OCI-M2 (cell line): ENCODE data around the gene UCN2.
"Not testable (repeated sequence)": the region's sequence is repeated elsewhere in the genome, so short reads cannot be mapped to it uniquely, and the experiment has no call there.

Experiments used
- DNase-seq: peaks from one replicate; lab custom pipeline; 2025; ENCODE audit not compliant: unreplicated experiment; lab: John Stamatoyannopoulos, UW

The UCN2 gene

GRCh38 chr3:48564022-48564421 lies 441 bp upstream of the UCN2 start:
- no peak for DNase-seq

- no peak for DNase-seq
These were observed 1.1 kb downstream of the UCN2 start for GRCh38 chr3:48562367-48563095.

GRCh38 chr3:48561045-48561736 lies 2.4 kb downstream of the UCN2 start:
- no peak for DNase-seq

DNA sequence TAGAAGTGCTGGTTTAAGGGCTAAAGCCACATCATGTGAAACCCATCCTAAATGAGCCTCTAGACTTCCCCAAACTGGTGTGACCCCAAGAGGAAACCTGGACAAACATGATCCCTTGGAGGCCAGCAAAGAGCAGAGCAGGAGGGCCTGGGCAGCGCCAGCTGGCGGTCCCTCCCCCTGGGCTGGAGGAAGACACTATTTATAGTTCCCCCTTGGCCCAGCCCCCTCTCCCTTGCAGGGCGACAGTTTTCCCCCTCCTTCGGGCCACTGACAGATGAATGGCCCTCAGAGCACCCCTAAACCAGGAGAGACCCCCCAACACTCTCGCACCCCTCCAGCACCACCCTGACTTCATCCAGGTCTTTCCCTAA lies 2.9 kb downstream of the UCN2 start:
- no peak for DNase-seq

GRCh38 chr3:48558493-48559134 lies 5.0 kb downstream of the UCN2 start:
- peak; percentile 63 for DNase-seq

DNA sequence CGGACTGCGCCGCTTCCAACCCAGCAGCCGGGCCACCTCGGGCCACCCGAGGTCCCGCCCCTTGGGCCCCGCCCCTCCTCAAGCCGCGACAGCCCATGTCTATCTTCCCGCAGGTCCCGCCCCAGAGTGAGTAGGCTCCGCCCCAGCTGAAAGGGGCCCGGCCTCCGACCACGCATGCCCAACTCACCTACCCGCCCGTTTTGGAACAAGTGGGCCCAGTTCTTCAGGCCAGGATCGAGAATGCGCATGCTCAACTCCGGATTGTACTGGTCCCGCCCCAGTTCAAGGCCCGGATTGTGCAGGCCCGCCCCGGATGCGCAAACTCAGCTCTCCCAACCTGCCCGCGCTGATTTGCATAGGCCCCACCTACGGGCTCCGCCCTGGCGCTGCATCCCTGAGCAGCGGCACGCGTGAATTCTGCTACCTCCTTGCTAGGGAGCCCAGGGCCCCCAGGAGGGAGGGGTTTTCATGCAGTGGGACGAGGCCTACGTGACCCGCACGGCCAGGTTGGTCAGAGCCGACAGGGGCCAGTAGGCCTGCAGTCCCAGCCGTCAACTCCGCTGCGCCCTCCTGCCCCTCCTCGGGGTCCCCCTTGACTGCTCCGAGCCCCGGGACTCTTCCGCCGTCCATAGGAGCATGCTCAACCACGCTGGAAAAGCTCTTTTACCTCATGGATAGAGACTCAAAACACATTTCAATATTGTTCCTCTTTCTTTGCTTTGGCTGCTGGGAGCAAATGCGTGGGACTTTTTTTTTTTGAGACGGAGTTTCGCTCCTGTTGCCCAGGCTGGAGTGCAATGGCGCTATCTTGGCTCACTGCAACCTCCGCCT lies 6.6 kb downstream of the UCN2 start, which contains the start of gene PFKFB4:
Gene PFKFB4 (minus strand): TSS at position 8 of the 831 bp plus-strand sequence. CDS start 26 bp downstream, outside the sequence.
- DNase-seq: peak; percentile 93

- DNase-seq: no peak
These were observed 7.4 kb downstream of the UCN2 start for GRCh38 chr3:48555949-48556795.

DNA sequence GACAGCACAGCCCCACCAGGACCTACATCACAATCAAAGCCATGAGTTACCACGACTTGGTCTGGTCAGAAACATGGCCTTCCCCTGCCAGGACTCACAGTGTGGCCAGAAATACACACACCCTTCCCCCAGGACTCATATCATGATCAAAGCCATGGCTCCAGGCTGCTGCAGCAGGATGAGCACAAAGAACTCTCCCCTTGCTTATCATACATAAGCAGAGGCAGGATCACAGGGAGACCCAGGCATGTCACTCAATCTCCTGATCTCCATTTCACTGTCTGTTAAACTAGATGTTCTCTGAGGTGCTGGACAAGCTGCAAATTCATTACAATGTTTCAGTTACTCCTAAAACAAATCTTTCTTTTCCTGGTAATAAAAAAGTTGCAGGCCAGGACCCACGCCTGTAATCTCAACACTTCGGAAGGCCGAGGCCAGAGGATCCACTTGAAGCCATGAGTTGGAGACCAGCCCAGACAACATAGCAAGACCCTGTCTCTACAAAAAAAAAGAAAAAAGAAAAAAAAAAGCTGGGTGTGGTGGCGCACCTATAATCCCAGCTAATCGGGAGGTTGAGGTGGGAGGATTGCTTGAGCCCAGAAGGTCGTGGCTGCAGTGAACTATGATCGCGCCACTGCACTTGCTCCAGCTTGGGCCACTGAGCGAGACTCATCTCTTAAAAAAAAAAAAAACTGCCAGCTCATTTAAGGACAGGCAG lies 8.2 kb downstream of the UCN2 start:
- peak; percentile 56 for DNase-seq

DNA sequence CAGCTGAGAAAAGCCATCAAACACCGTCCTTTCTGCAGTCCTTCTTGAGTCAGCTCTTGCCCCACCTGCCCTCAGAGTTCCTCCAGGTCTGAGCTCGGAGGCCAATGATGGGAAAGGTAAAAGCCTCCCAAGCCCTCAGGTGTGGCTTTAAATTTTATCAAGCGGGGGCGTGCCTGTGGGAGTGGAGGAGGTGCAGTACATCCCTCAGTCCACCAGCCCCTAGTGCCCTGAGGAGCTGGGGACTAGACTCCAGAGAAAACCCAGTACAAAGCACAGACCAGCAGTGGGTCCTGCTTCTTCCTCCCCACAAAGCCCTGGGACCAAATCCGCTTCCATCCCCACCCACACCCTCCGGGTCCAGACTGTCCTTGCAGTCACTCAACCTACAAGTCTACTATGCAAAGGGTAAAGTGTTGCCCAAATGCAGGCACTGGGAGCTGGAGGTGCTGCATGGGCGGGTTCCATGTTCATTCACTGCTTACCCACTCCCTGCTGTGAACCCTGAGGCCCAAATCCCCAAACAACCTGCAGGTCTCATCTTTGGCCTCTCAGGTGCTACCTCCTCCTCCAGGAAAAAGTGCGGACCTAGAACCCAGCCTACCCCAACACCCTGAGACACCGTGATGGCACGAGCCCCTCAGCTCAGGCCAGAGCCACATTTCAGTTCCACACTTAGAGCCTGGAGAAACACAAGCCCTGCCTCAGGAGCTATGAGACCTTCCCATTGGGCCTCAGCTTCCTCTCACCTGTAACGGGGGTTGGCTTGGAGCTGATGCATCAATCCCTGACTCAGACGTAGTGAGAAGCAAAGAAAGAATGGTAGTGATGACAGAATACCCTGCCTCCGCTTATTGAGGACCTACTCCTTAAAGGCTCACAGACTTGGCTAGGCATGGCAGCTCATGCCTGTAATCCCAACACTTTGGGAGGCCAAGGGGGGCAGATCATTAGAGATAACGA lies 9.4 kb downstream of the UCN2 start:
- DNase-seq: no peak

- no peak for DNase-seq
These were observed 10.2 kb downstream of the UCN2 start for GRCh38 chr3:48553361-48553760.

DNA sequence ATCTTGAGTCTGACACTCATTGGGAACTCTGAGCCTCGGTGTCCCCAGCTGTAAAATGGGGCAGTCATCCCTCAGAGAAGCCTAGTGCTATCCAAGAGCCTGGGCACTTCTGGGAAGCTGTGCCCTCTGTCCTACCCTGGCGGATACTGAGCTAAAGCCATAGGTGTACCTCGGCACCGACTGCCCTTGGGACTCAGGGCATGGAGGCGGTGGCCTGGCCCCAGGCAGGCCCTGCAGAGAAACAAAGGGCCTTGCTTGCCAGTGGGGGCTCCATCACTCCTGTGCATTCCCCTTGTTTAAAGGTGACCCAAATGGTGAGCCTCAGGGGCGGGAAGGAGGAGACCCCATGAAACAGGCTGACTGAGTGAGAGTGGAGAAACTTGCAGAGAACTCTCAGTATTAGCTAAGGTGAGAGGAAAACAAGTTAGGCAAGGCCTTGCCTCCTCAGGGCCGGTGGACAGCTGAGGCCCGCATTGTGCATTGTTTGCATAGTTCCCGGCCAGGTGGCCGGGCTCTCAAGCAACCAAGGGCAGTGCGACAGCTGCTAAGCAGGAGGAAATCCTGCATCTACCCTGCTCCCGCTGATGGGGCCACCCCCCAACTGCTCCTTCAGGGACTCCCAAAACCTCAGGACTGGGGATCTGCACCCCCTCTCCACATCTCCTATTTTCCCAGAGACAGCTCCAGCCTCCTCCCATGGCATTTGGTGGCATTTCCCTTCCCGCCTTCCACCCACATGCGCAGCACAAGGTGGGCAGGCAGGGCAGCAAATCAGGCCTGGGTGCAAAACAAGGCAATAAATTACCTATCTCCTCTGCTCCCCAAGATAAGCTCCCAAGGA lies 11.2 kb downstream of the UCN2 start:
- DNase-seq: no peak

DNA sequence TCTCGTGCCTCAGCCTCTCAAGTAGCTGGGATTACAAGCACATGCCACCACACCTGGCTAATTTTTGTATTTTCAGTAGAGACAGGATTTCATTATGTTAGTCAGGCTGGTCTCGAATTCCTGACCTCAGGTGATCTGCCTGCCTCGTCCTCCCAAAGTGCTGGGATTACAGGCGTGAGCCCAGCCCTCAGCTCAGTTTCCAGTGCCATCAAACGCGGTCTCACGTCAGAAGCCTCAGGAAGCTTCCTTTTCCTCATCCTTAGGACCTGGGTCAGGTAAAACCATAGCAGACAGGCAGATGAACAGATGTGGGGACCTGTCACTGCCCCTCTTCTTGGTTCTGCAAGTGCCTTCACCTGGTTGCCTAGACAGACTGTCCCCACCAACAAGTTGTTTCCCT lies 11.9 kb downstream of the UCN2 start:
- DNase-seq: not testable (repeated sequence)

DNA sequence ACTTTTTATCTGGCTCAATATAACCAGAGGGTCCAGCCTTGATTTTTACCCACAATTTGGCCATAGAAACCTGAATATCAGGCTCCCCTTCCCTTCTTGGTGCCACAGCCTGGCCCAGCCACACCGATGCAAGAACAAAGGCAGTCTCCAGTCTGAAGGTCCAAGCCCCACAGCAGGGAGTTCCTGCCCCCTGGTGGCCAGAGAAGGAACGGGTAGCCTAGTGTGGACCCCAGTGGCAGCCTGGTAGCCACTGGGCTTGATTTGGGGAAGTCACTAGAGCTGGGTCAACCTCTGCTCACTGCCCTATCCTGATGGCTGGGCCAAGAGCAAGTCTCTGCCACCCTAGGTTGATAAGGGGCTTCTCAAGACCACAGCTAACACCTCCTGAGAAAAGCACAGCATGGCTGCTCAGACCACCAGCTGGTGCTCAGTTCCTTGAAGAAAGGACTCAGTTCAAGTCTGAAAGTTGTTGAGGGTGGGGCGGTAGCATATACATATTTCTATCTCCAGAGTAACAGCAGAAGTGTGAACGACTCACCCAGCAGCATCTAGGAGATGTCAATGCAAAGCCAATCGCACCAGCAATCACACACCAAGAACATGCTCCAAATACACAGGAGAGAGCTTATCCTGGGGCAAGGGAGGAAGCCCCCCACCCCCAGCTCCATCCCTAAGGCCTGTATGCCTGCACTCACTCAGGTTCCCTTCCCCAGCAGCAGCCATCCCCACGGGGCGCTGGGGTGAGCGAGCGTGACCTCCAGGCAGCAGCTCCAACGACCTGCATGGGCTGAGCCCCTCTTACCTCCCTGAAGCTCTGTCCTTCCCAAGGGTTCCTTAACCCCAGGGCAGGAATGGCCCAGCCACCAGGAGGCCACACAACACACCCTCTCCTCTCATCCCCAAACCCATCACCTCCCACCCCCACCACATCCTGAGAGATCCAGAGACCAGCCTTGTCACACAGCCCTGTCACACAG lies 14.6 kb downstream of the UCN2 start:
- DNase-seq: no peak

DNA sequence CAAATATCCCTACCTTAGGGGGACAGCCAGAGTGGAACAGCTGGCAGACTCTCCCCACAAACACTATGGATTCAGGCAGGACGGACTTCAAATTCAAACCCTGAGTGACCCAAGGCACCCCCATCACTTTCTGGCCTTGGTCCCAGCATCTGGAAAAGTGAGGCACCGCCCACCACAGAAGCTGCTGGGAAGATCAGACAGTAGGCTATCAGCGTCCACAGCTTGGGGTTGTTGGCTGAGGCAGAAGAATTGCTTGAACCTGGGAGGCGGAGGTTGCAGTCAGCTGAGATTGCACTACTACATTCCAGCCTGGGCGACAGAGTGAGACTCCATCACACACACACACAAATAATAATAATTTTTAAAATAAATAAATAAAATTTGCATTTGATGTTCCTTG lies 15.5 kb downstream of the UCN2 start:
- DNase-seq: no peak

- DNase-seq: no peak
These were observed 17.3 kb downstream of the UCN2 start for GRCh38 chr3:48546203-48546829.

- DNase-seq: no peak
These were observed 19.4 kb downstream of the UCN2 start for GRCh38 chr3:48544141-48544540.
